Medulla oblongata (tissue), 1 donor: ENCODE measurements around the gene SCYL1.
A peak's percentile ranks its signal among the peaks of the same experiment; 100 is the strongest.

Experiments
- DNase-seq: peaks from one replicate; pipeline ENCODE4 v3.0.0-alpha.2; 2015; ENCODE audit errors: extremely low spot score

SCYL1 gene

DNA sequence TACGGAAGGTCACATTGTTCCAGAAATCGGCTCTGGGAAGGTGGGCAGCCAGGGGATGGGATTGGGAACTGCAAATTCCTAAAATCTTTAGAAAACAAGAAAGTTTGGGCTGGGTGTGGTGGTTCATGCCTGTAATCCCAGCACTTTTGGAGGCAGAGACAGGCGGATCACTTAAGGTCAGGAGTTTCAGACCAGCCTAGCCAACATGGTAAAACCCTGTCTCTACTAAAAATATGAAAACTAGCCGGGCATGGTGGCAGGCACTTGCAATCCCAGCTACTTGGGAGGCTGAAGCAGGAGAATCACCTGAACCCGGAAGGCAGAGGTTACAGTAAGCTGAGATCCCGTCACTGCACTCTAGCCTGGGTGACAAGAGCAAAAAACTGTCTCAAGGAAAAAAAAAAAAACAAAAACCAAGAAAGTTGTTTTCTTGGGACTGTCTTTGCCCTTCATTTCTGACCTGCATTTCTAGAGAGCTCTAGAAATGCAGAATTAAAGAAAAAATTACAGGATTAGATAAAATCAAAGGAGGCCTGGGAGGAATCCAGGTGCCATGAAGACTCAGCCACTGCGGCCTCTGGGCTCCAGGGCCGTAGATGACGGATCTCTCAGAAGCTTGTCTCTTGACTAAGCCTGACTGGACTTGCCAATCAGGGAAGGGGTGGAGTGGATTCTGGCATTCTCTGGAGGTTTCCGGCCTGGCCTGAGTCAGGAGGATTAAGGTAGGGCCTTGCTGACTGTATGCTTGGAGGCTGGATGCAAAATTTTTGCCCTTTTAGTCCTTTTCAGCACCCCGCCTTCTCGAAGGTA, 31.3 kb upstream of the SCYL1 start:
- peak; percentile 56 for DNase-seq

DNA sequence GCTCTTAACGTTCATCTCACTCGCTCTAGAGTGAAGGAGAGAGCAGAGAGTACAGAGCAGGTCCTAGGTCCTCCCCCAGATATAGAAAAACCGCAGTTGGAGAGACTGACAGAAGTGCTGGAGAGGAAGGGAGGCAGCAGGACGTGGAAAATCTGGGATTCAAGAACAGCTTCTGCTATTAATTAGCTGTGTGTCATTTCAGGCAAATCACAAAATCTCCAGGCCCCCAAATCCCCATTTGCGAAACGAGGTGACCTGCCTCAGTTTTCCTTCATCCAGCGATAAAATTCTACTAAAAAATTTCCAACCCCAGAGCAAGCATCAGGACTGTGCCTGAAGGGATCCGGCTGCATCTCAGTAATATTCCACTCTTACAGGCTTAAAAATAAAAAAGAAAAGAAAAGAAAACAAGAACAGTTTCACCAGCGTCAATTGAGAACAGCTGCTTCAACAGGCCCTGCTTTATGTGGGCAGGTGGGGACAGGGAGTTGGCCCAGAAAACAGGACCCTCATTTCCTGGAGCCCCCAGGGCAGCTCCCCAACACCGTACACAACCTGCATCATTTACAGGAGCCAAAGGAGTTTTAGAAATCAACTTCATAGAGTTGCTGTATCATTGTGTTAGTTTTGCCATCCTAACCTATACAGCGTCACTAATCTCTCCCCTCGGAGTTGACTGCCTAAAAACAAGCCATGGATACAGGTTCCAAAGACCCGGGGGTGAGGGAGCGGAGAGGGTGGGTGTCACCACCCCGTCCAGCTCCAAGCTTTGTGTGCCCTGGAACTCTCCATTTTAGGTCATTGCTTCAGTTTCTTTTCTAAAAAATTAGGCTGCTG, 28.4 kb upstream of the SCYL1 start:
- DNase-seq = peak; percentile 38

DNA sequence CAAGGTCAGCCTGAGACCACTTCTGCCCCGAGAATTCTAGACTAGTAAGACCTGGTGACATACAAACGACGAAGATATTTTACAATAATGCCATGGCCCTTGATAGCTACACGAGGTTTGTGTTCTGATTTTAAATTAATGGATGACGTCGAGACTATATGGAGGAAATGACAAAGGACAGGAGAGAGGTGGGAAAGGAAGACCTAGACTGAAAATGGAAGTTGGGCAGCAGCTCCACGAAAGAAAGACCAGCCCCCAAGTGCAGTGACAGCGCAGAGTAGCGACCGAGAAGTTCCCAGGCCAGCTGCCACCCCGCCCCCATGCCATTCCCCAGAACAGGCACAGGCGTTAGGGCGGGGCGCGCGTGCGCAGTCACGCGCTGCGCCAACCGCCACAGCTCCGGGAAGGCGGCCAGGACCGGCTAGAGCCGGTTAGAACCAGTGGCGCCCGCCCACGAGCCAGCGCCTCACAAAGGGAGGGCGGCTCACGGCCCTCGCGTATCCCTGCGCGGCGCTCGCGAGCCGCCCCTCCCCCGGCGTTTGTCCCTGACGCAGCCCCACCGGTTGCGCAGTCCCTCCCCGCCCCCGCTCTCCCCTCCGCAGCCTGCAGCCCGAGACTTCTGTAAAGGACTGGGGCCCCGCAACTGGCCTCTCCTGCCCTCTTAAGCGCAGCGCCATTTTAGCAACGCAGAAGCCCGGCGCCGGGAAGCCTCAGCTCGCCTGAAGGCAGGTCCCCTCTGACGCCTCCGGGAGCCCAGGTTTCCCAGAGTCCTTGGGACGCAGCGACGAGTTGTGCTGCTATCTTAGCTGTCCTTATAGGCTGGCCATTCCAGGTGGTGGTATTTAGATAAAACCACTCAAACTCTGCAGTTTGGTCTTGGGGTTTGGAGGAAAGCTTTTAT, 27.5 kb upstream of the SCYL1 start:
- peak; percentile 97 for DNase-seq

DNA sequence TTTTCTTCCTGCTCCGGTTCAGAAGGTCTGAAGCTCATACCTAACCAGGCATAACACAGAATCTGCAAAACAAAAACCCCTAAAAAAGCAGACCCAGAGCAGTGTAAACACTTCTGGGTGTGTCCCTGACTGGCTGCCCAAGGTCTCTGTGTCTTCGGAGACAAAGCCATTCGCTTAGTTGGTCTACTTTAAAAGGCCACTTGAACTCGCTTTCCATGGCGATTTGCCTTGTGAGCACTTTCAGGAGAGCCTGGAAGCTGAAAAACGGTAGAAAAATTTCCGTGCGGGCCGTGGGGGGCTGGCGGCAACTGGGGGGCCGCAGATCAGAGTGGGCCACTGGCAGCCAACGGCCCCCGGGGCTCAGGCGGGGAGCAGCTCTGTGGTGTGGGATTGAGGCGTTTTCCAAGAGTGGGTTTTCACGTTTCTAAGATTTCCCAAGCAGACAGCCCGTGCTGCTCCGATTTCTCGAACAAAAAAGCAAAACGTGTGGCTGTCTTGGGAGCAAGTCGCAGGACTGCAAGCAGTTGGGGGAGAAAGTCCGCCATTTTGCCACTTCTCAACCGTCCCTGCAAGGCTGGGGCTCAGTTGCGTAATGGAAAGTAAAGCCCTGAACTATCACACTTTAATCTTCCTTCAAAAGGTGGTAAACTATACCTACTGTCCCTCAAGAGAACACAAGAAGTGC, 26.7 kb upstream of the SCYL1 start:
- peak; percentile 78 for DNase-seq

DNA sequence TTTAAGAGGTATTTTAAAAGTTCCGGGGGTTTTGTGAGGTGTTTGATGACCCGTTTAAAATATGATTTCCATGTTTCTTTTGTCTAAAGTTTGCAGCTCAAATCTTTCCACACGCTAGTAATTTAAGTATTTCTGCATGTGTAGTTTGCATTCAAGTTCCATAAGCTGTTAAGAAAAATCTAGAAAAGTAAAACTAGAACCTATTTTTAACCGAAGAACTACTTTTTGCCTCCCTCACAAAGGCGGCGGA, 26.2 kb upstream of the SCYL1 start:
- DNase-seq = no peak

DNA sequence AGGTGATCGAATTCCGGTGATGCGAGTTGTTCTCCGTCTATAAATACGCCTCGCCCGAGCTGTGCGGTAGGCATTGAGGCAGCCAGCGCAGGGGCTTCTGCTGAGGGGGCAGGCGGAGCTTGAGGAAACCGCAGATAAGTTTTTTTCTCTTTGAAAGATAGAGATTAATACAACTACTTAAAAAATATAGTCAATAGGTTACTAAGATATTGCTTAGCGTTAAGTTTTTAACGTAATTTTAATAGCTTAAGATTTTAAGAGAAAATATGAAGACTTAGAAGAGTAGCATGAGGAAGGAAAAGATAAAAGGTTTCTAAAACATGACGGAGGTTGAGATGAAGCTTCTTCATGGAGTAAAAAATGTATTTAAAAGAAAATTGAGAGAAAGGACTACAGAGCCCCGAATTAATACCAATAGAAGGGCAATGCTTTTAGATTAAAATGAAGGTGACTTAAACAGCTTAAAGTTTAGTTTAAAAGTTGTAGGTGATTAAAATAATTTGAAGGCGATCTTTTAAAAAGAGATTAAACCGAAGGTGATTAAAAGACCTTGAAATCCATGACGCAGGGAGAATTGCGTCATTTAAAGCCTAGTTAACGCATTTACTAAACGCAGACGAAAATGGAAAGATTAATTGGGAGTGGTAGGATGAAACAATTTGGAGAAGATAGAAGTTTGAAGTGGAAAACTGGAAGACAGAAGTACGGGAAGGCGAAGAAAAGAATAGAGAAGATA, 25.7 kb upstream of the SCYL1 start, which contains the start of gene MALAT1:
Gene MALAT1, plus strand, starts transcription at position 69 of the 736 bp plus-strand sequence.
- DNase-seq = peak; percentile 97

DNA sequence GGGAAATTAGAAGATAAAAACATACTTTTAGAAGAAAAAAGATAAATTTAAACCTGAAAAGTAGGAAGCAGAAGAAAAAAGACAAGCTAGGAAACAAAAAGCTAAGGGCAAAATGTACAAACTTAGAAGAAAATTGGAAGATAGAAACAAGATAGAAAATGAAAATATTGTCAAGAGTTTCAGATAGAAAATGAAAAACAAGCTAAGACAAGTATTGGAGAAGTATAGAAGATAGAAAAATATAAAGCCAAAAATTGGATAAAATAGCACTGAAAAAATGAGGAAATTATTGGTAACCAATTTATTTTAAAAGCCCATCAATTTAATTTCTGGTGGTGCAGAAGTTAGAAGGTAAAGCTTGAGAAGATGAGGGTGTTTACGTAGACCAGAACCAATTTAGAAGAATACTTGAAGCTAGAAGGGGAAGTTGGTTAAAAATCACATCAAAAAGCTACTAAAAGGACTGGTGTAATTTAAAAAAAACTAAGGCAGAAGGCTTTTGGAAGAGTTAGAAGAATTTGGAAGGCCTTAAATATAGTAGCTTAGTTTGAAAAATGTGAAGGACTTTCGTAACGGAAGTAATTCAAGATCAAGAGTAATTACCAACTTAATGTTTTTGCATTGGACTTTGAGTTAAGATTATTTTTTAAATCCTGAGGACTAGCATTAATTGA, 25.0 kb upstream of the SCYL1 start:
- no peak for DNase-seq

DNA sequence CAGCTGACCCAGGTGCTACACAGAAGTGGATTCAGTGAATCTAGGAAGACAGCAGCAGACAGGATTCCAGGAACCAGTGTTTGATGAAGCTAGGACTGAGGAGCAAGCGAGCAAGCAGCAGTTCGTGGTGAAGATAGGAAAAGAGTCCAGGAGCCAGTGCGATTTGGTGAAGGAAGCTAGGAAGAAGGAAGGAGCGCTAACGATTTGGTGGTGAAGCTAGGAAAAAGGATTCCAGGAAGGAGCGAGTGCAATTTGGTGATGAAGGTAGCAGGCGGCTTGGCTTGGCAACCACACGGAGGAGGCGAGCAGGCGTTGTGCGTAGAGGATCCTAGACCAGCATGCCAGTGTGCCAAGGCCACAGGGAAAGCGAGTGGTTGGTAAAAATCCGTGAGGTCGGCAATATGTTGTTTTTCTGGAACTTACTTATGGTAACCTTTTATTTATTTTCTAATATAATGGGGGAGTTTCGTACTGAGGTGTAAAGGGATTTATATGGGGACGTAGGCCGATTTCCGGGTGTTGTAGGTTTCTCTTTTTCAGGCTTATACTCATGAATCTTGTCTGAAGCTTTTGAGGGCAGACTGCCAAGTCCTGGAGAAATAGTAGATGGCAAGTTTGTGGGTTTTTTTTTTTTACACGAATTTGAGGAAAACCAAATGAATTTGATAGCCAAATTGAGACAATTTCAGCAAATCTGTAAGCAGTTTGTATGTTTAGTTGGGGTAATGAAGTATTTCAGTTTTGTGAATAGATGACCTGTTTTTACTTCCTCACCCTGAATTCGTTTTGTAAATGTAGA, 24.3 kb upstream of the SCYL1 start:
- DNase-seq = peak; percentile 74

DNA sequence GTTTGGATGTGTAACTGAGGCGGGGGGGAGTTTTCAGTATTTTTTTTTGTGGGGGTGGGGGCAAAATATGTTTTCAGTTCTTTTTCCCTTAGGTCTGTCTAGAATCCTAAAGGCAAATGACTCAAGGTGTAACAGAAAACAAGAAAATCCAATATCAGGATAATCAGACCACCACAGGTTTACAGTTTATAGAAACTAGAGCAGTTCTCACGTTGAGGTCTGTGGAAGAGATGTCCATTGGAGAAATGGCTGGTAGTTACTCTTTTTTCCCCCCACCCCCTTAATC, 23.8 kb upstream of the SCYL1 start:
- DNase-seq = no peak

DNA sequence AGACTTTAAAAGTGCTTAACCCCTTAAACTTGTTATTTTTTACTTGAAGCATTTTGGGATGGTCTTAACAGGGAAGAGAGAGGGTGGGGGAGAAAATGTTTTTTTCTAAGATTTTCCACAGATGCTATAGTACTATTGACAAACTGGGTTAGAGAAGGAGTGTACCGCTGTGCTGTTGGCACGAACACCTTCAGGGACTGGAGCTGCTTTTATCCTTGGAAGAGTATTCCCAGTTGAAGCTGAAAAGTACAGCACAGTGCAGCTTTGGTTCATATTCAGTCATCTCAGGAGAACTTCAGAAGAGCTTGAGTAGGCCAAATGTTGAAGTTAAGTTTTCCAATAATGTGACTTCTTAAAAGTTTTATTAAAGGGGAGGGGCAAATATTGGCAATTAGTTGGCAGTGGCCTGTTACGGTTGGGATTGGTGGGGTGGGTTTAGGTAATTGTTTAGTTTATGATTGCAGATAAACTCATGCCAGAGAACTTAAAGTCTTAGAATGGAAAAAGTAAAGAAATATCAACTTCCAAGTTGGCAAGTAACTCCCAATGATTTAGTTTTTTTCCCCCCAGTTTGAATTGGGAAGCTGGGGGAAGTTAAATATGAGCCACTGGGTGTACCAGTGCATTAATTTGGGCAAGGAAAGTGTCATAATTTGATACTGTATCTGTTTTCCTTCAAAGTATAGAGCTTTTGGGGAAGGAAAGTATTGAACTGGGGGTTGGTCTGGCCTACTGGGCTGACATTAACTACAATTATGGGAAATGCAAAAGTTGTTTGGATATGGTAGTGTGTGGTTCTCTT, 23.2 kb upstream of the SCYL1 start:
- peak; percentile 76 for DNase-seq

DNA sequence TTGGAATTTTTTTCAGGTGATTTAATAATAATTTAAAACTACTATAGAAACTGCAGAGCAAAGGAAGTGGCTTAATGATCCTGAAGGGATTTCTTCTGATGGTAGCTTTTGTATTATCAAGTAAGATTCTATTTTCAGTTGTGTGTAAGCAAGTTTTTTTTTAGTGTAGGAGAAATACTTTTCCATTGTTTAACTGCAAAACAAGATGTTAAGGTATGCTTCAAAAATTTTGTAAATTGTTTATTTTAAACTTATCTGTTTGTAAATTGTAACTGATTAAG, 22.7 kb upstream of the SCYL1 start:
- no peak for DNase-seq

DNA sequence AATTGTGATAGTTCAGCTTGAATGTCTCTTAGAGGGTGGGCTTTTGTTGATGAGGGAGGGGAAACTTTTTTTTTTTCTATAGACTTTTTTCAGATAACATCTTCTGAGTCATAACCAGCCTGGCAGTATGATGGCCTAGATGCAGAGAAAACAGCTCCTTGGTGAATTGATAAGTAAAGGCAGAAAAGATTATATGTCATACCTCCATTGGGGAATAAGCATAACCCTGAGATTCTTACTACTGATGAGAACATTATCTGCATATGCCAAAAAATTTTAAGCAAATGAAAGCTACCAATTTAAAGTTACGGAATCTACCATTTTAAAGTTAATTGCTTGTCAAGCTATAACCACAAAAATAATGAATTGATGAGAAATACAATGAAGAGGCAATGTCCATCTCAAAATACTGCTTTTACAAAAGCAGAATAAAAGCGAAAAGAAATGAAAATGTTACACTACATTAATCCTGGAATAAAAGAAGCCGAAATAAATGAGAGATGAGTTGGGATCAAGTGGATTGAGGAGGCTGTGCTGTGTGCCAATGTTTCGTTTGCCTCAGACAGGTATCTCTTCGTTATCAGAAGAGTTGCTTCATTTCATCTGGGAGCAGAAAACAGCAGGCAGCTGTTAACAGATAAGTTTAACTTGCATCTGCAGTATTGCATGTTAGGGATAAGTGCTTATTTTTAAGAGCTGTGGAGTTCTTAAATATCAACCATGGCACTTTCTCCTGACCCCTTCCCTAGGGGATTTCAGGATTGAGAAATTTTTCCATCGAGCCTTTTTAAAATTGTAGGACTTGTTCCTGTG, 22.1 kb upstream of the SCYL1 start:
- DNase-seq = peak; percentile 79

DNA sequence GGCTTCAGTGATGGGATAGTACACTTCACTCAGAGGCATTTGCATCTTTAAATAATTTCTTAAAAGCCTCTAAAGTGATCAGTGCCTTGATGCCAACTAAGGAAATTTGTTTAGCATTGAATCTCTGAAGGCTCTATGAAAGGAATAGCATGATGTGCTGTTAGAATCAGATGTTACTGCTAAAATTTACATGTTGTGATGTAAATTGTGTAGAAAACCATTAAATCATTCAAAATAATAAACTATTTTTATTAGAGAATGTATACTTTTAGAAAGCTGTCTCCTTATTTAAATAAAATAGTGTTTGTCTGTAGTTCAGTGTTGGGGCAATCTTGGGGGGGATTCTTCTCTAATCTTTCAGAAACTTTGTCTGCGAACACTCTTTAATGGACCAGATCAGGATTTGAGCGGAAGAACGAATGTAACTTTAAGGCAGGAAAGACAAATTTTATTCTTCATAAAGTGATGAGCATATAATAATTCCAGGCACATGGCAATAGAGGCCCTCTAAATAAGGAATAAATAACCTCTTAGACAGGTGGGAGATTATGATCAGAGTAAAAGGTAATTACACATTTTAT, 21.4 kb upstream of the SCYL1 start:
- DNase-seq = peak; percentile 80

DNA sequence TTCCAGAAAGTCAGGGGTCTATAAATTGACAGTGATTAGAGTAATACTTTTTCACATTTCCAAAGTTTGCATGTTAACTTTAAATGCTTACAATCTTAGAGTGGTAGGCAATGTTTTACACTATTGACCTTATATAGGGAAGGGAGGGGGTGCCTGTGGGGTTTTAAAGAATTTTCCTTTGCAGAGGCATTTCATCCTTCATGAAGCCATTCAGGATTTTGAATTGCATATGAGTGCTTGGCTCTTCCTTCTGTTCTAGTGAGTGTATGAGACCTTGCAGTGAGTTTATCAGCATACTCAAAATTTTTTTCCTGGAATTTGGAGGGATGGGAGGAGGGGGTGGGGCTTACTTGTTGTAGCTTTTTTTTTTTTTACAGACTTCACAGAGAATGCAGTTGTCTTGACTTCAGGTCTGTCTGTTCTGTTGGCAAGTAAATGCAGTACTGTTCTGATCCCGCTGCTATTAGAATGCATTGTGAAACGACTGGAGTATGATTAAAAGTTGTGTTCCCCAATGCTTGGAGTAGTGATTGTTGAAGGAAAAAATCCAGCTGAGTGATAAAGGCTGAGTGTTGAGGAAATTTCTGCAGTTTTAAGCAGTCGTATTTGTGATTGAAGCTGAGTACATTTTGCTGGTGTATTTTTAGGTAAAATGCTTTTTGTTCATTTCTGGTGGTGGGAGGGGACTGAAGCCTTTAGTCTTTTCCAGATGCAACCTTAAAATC, 20.8 kb upstream of the SCYL1 start:
- DNase-seq = peak; percentile 80

DNA sequence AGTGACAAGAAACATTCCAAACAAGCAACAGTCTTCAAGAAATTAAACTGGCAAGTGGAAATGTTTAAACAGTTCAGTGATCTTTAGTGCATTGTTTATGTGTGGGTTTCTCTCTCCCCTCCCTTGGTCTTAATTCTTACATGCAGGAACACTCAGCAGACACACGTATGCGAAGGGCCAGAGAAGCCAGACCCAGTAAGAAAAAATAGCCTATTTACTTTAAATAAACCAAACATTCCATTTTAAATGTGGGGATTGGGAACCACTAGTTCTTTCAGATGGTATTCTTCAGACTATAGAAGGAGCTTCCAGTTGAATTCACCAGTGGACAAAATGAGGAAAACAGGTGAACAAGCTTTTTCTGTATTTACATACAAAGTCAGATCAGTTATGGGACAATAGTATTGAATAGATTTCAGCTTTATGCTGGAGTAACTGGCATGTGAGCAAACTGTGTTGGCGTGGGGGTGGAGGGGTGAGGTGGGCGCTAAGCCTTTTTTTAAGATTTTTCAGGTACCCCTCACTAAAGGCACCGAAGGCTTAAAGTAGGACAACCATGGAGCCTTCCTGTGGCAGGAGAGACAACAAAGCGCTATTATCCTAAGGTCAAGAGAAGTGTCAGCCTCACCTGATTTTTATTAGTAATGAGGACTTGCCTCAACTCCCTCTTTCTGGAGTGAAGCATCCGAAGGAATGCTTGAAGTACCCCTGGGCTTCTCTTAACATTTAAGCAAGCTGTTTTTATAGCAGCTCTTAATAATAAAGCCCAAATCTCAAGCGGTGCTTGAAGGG, 20.0 kb upstream of the SCYL1 start:
- DNase-seq = peak; percentile 81
